Body of pancreas (tissue), 4 donors: Measurements from ENCODE around the gene CYP3A5. TPM values are rescaled to one million over a fixed set of nuclear protein-coding genes. Genes with fewer than 3 reads are reported as not detected.
"Not testable (repeated sequence)": the region's sequence is repeated elsewhere in the genome, so short reads cannot be mapped to it uniquely, and the experiment has no call there.

Experiments
- ATAC-seq: fragments of 150-250 bp; one replicate; pipeline ENCODE4 v1.9.1; 2016
- DNase-seq, 4 donors: peaks; one replicate each; pipeline ENCODE4 v3.0.0-alpha.2; 2019
- H3K27ac ChIP-seq, 4 donors: fragments of 200-600 bp; sonication (generic); 1 replicate in 3 of 4; 2 replicates in 1 of 4; pipeline versions ENCODE4 v1.5.1 to v1.6.1; 2016 to 2019; ENCODE audit warnings: mild to moderate bottlenecking in 1 of 4, mixed read lengths in 1 of 4, moderate library complexity in 1 of 4
- H3K27me3 ChIP-seq, 2 donors: fragments of 200-600 bp; sonication (generic); one replicate each; pipeline ENCODE4 v1.6.0; 2016; ENCODE audit warnings: mild to moderate bottlenecking in 1 of 2
- H3K36me3 ChIP-seq, 2 donors: fragments of 200-600 bp; sonication (generic); replicated peaks in 1 of 2; 2 replicates each; pipeline ENCODE4 v1.5.1; 2016; ENCODE audit warnings: low read depth in 2 of 2; ENCODE audit not compliant: insufficient read depth in 1 of 2
- H3K4me1 ChIP-seq: fragments of 200-600 bp; sonication (generic); one replicate; pipeline ENCODE4 v1.6.0; 2016
- H3K4me3 ChIP-seq, 2 donors: fragments of 200-600 bp; sonication (generic); 1 replicate in 1 of 2; 2 replicates in 1 of 2; pipeline ENCODE4 v1.5.1; 2016 to 2019
- H3K9me3 ChIP-seq, 3 donors: fragments of 200-600 bp; sonication (generic); 1 replicate in 2 of 3; 2 replicates in 1 of 3; pipeline ENCODE4 v1.5.1; 2016
- POLR2A ChIP-seq, 3 donors: fragments of 450-650 bp; IDR thresholded peaks; one replicate each; pipeline ENCODE4 v1.6.1; 2016; ENCODE audit warnings: antibody characterized with exemption in 3 of 3, mild to moderate bottlenecking in 2 of 3
- WGBS, 2 donors: methylation state at CpG; one replicate each; pipeline ENCODE4 v1.1.5; 2017; 5-methylcytosine and 5-hydroxymethylcytosine counted together
- intact Hi-C: fragments of 100-400 bp; cut with DNase I; formaldehyde crosslinking; loops from one replicate; pipeline ENCODE4 v1.15.1; 2023
- total RNA-seq, 2 donors: library from RNA; depleted of rRNA; stranded (reverse); fragments of >200 nt; gene quantifications; one replicate each; pipeline ENCODE4 v1.1.0, GENCODE V29; 2016
- TF ChIP-seq, protein P1 (sequence below), 7 experiments: fragments of 450-650 bp in 4 of 7; fragments of 200-600 bp in 3 of 7; sonication (generic) in 3 of 7; IDR thresholded peaks; one replicate each; pipeline ENCODE4 v1.5.1; 2016 to 2019; ENCODE audit warnings: antibody characterized with exemption in 7 of 7

The CYP3A5 gene
- total RNA-seq, 2 donors from 2014 or later, result 170 to 358 TPM

DNA sequence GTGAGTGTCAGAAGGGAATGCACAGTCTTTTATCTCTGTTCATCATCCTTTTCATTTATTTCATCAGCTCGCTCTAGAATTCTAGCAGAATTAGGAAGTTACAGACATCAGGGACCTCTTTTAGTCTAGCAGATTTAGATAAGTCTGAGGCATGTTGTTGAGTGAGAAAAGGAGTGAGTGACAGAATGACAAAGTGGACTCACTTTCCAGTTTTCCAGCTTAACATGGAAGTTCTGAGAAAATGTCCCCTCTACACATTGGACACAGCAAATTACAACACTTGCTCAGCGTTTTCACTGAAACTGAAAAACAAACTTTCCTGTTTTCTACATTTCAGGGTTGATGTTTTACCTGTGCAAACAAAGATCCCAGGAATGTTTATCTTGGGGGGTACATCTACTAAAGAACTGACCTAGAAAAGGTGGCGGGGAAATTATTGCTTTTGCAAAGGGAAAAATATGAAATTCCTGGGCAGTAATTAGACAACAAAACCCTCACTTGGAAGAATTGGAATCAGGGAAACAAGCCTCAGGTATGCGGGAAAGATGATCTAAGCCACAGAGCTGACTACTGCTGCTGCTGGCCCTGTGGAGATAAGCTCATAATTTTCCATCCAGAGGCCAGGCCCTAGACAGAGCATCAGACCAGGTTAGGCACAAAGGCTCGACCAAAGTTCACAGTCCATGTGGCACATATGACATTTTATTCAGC lies 14.6 kb upstream of the CYP3A5 start:
- no peaks in the 10 kb centered on the region for H3K9me3 ChIP-seq
- no peaks in the 10 kb centered on the region for H3K27me3 ChIP-seq
- no peak overlapping the region for H3K4me3 ChIP-seq
- no peak for TF ChIP-seq POLR2A (IDR thresholded peaks at IDR 0.05)
- TF ChIP-seq, protein P1, sequence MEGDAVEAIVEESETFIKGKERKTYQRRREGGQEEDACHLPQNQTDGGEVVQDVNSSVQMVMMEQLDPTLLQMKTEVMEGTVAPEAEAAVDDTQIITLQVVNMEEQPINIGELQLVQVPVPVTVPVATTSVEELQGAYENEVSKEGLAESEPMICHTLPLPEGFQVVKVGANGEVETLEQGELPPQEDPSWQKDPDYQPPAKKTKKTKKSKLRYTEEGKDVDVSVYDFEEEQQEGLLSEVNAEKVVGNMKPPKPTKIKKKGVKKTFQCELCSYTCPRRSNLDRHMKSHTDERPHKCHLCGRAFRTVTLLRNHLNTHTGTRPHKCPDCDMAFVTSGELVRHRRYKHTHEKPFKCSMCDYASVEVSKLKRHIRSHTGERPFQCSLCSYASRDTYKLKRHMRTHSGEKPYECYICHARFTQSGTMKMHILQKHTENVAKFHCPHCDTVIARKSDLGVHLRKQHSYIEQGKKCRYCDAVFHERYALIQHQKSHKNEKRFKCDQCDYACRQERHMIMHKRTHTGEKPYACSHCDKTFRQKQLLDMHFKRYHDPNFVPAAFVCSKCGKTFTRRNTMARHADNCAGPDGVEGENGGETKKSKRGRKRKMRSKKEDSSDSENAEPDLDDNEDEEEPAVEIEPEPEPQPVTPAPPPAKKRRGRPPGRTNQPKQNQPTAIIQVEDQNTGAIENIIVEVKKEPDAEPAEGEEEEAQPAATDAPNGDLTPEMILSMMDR (IDR thresholded peaks at IDR 0.05), result no peak
- DNase-seq, result peak; percentile 24 to 55 (median 38)
- 27 to 32% methylated on average over 5 of the region's 5 CpGs for WGBS, 2 donors
- intact Hi-C loops, result no loop called here
- peak; percentile 70 for ATAC-seq
- H3K27ac ChIP-seq, result peak overlapping the region; percentile 27 to 80 (median 60)
- peaks cover 49% of the 10 kb centered on the region for H3K4me1 ChIP-seq
- H3K36me3 ChIP-seq, result no peaks in the 10 kb centered on the region

DNA sequence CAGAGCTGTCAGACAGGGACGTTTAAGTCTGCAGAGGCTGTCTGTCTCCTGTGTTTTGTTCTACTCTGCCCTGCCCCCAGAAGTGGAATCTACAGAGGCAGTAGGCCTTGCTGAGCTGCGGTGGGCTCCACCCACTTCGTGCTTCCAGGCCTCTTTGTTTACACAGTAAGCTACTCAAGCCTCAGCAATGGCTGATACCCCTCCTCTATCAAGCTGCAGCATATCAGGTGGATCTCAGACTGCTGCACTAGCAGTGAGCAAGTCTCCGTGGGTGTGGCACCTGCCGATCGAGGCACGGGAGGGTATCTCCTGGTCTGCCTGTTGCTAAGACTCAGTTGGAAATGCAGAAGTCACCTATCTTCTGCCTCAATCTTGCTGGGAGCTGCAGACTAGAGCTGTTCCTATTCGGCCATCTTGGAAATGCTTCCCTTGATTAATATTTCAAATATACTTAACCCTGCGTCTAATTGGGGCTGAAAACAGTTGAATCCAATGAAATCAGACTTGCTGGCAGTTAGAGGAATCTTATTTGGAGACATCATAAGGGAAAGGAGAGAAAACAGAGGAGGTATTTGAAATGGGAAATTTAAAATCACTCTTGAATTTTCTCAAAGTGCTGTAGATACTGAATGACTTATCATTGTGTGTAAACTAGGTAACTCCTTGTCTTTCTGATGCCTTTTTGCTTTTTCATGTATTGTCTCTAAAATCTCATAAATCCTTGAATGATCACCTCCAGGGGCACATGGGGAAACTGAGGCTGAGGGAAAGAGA lies 13.8 kb upstream of the CYP3A5 start:
- Histone ChIP-seq H3K9me3 (no peaks in the 10 kb centered on the region), H3K36me3 (no peaks in the 10 kb centered on the region), H3K27ac (peak overlapping the region; percentile 49 to 80 (median 60)), H3K27me3 (no peaks in the 10 kb centered on the region), H3K4me3 (no peak overlapping the region), H3K4me1 (peaks cover 41% of the 10 kb centered on the region)
- intact Hi-C loops, result no loop called here
- peak; percentile 62 to 81 (median 78) for DNase-seq
- peak; percentile 68 for ATAC-seq
- WGBS, 2 donors, result 12 to 18% methylated on average over 8 to 9 of the region's 9 CpGs
- TF ChIP-seq, protein P1 (IDR thresholded peaks at IDR 0.05), result no peak
- no peak for TF ChIP-seq POLR2A (IDR thresholded peaks at IDR 0.05)

GRCh38 chr7:99693100-99693426 lies 13.3 kb upstream of the CYP3A5 start:
- no peaks in the 10 kb centered on the region for H3K27me3 ChIP-seq
- H3K4me1 ChIP-seq, result peaks cover 38% of the 10 kb centered on the region
- intact Hi-C loops, result no loop called here
- no peak for TF ChIP-seq POLR2A (IDR thresholded peaks at IDR 0.05)
- TF ChIP-seq, protein P1 (IDR thresholded peaks at IDR 0.05), result no peak
- ATAC-seq (no peak), DNase-seq (no peak)
- no peak overlapping the region for H3K4me3 ChIP-seq
- no peaks in the 10 kb centered on the region for H3K9me3 ChIP-seq
- WGBS, 2 donors, result 34 to 42% methylated on average over 5 of the region's 5 CpGs
- no peaks in the 10 kb centered on the region for H3K36me3 ChIP-seq
- peak overlapping the region; percentile 27 to 80 (median 60) for H3K27ac ChIP-seq

DNA sequence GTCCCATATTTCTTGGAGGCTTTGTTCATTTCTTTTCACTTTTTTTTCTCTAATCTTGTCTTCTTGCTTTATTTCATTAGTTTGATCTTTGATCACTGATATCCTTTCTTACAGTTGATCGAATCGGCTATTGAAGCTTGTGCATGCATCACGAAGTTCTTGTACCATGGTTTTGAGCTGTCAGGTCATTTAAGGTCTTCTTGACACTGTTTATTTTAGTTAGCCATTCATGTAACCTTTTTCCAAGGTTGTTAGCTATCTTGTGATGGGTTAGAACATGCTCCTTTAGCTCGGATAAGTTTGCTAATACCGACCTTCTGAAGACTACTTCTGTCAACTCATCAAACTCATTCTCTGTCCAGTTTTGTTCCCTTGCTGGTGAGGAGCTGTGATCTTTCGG lies 12.8 kb upstream of the CYP3A5 start:
- H3K9me3 ChIP-seq, H3K27me3 ChIP-seq, H3K4me3 ChIP-seq, intact Hi-C loops, DNase-seq, H3K36me3 ChIP-seq, ATAC-seq: not testable (repeated sequence)
- Histone ChIP-seq H3K27ac (peak overlapping the region in 2 of 4 donors; percentile 68 to 80), H3K4me1 (peaks cover 33% of the 10 kb centered on the region)
- WGBS, 2 donors, result 46 to 54% methylated on average over 6 of the region's 6 CpGs

DNA sequence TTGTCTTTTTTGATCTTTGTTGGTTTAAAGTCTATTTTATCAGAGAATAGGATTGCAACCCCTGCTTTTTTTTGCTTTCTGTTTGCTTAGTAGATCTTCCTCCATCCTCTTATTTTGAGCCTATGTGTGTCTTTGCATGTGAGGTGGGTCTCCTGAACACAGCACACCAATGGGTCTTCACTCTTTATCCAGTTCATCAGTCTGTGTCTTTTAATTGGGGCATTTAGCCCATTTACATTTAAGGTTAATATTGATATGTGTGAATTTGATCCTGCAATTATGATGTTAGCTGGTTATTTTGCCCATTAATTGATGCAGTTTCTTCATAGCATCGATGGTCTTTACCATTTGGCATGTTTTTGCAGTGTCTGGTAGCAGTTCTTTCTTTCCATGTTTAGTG lies 11.9 kb upstream of the CYP3A5 start:
- intact Hi-C loops, H3K27ac ChIP-seq, H3K27me3 ChIP-seq, H3K4me3 ChIP-seq, H3K36me3 ChIP-seq, DNase-seq, H3K9me3 ChIP-seq, ATAC-seq: not testable (repeated sequence)
- 94 to 96% methylated on average over 1 of the region's 1 CpG for WGBS, 2 donors
- peaks cover 33% of the 10 kb centered on the region for H3K4me1 ChIP-seq

- 90 to 94% methylated on average over 4 of the region's 4 CpGs for WGBS, 2 donors
- intact Hi-C loops, result not testable (repeated sequence)
Observed at GRCh38 chr7:99690918-99691317, 11.1 kb upstream of the CYP3A5 start.

GRCh38 chr7:99685871-99686608 lies 6.2 kb upstream of the CYP3A5 start:
- H3K36me3 ChIP-seq, intact Hi-C loops, H3K9me3 ChIP-seq, H3K4me3 ChIP-seq, H3K4me1 ChIP-seq, DNase-seq, H3K27me3 ChIP-seq, H3K27ac ChIP-seq, ATAC-seq: not testable (repeated sequence)
- 90 to 92% methylated on average over 13 to 14 of the region's 14 CpGs for WGBS, 2 donors

More at GRCh38 chr7:99690918-99691317, 11.1 kb upstream of the CYP3A5 start:
- not testable (repeated sequence) for H3K27ac ChIP-seq, H3K9me3 ChIP-seq, H3K36me3 ChIP-seq, H3K27me3 ChIP-seq, H3K4me3 ChIP-seq, ATAC-seq, DNase-seq
- H3K4me1 ChIP-seq, result peaks cover 33% of the 10 kb centered on the region
